ENCODE data around the gene SLC25A15.
"Not testable (repeated sequence)": the region's sequence is repeated elsewhere in the genome, so short reads cannot be mapped to it uniquely, and the experiment has no call there.

Gene SLC25A15

GRCh38 chr13:40781717-40782116 lies 7.7 kb upstream of the SLC25A15 start:
- no peak for DNase-seq (ENCODE audit: low spot score)

GRCh38 chr13:40782971-40783370 lies 6.4 kb upstream of the SLC25A15 start:
- DNase-seq (ENCODE audit: low spot score): not testable (repeated sequence)

GRCh38 chr13:40784540-40784939 lies 4.9 kb upstream of the SLC25A15 start:
- no peak for DNase-seq (ENCODE audit: low spot score)

- DNase-seq (ENCODE audit: low spot score): no peak
These were observed 2.8 kb upstream of the SLC25A15 start for GRCh38 chr13:40786568-40786996.

DNA sequence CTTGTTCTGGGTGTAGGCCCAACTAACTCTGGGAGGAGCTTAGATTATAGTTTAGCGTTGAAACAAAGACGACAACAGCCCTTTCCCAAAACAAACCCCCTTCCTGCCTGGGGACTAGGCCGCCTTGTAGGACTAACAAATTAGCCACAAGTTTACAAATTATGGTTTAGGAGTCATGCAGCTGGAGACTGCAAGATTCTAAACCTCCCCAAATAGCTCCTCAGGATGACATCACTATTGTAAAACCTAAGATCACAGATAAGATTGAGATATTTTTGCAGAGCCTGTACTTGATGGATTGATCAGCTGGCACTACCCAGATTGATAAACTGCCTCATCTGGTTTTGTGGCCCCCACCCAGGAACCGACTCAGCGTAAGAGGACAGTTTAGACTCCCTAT lies 2.3 kb upstream of the SLC25A15 start:
- DNase-seq (ENCODE audit: low spot score): no peak

DNA sequence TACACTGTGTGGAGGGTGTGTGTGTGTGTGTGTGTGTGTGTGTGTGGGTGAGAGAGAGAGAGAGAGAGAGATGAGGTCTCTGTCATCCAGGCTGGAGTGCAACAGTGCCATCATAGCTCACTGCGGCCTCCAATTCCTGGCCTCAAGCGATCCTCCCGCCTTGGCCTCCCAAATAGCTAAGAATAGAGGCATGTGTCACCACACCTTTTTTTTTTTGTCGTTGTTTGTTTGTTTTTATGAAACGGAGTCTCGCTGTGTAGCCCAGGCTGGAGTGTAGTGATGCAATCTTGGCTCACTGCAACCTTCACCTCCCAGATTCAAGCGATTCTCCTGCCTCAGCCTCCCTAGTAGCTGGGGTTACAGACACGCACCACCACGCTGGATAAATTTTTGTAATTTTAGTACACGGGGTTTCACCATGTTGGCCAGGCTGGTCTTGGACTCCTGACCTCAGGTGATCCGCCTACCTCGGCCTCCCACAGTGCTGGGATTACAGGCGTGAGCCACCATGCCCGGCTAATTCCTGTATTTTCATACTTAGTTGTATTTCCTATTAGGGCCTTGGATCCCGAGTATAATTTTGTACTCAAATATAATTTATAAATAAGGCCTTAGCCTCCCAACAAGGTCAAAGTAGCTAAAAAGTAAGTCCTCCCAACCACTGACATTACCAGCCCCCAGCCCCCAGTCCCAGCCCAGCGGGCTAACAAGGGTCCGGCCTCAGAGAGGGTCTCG lies 704 bp upstream of the SLC25A15 start:
- not testable (repeated sequence) for DNase-seq (ENCODE audit: low spot score)

- no peak for DNase-seq (ENCODE audit: low spot score)
These were observed 774 bp downstream of the SLC25A15 start for GRCh38 chr13:40790154-40790616.

DNA sequence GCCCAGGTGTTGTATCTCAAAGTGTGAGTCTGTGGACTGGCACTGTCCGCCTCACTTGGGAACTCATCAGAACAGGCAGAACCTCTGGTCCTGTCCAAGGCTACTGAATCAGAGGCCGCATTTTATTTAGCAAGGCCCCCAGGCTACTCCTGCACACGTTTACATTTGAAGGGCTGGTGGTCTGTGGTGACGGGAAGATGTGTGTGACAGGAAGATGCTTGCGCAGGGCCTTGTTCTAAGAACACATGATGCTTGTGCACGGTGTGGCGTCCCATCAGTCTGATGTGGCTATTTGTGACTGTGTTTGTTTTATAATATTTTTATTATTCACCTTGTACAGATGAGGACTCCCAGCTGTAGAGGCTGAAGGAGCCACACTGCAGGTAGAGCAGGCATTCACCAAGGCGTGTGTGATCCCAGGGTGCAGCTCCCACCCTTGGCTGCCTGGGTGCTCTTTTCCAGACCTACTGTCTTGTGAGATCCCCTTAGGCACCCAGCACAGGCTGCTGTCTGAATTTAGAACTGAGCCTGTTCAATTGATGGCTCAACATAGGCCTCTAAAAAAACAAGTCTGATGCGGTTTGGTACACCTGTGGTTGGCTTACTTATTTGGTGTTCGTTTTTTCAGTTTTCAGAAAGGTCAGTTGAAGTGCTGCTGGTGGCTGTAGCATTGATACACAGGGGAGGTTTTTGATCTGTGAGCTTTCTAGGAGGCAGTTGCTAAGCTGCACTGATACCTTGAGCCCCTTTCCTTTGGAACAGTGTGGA lies 3.1 kb downstream of the SLC25A15 start:
- no peak for DNase-seq (ENCODE audit: low spot score)

DNA sequence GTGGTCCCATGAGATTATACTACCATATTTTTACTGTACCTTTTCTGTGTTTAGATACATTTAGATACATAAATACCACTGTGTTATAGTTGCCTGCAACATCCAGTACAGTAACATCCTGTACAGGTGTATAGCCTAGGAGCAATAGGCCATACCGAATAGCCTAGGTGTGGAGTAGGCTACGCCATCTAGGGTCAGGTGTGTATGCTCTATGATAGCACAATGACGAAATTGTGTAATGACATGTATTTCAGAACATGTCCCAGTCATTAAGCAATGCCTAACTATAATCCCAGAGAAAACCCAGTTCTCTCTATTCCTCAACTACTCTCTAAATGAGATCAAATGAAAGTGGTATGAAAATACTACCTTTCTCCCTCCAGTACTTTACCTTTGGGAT lies 3.9 kb downstream of the SLC25A15 start:
- no peak for DNase-seq (ENCODE audit: low spot score)

GRCh38 chr13:40794414-40795368 lies 5.3 kb downstream of the SLC25A15 start:
- no peak for DNase-seq (ENCODE audit: low spot score)

GRCh38 chr13:40796649-40797048 lies 7.2 kb downstream of the SLC25A15 start:
- no peak for DNase-seq (ENCODE audit: low spot score)

DNA sequence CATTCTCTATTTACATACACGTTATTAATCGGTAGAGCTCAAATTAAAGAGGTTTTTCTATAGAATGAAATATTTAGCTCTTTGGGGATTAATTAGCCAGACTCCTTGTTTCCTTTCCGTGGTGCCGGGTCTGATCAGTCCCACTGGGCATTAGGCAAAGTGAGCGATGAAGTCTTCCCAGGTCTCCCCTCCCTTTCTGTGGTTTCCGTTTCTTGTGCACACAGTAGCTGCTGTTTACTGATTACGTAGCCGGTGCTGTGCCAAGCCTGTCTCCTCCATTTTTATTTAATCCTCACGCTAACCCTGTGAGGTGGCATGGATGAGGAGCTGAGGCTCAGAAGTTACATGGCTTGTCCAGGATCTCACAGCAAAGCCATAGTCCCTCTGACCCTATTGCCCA lies 9.0 kb downstream of the SLC25A15 start:
- DNase-seq (ENCODE audit: low spot score): no peak

DNA sequence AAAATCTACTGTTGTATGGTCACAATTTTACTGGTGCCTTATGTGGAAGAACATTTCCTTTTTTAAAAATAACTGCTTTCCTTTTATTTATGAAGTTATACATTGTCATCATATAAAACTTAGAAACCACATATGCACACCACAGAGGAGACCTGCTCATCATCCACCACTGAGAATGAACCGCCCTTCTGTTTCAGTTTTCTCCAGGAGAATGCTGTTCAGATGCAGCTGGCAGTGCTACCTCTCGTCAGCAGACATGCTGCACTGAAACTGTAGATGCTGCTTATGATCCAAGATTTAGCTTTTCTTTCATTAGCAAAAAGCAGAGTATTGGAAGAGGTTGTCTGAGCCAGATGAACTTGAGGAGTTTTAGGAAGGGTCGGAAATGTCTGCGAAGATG lies 10.1 kb downstream of the SLC25A15 start:
- DNase-seq (ENCODE audit: low spot score): no peak

DNA sequence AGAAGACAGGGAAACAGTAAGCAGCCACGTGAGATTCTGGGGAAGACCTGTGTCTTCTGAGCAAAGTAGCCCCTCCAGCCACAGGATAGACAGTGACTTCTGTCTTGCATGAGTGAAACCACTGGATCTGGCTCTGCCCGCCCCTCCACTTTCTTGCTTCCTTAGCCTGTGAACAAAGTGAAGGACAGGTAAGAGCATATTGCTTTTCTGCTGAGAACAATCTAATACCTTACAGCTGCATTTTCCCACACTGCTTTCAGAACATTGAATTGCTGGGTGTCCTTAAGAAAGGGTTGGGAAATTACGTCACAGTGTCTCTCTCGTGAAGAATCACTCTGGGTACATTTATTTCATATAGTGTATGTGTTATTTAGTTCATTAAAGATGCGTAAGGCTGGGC lies 11.1 kb downstream of the SLC25A15 start:
- no peak for DNase-seq (ENCODE audit: low spot score)

GRCh38 chr13:40801255-40802217 lies 12.1 kb downstream of the SLC25A15 start:
- no peak for DNase-seq (ENCODE audit: low spot score)

DNA sequence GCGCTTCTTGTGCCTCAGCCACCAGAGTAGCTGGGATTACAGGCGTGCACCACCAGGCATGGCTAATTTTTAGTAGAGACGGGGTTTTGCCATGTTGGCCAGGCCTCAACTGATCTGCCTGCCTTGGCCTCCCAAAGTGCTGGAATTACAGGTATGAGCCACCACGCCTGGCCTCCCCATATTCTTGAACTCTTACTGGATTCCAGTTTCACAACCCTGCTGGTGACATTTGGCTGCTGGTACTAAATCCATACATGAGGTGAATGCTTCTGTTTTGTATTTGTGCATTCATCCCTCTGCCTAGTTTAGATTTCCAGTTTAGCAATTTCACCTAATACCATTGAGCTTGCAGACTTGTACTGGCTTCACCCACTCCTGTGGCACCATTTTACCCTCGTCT lies 13.9 kb downstream of the SLC25A15 start:
- DNase-seq (ENCODE audit: low spot score): no peak

- no peak for DNase-seq (ENCODE audit: low spot score)
These were observed 16.8 kb downstream of the SLC25A15 start for GRCh38 chr13:40806241-40806640.

DNA sequence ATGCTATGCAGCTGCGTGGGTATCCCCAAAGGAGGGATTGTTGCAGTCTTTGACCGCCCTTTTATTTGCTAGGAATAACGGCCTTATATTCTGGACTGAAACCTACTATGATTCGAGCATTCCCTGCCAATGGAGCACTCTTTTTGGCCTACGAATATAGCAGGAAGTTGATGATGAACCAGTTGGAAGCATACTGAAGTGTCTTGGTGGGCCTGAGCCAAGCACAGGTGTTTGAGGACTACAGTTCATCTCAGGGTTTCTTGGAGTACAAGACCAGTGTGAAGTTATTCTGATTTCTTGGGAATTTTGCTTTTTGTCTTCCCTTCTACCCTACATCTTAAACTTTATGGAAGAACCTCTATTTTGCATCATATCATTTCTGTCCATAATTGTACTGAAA lies 20.1 kb downstream of the SLC25A15 start:
- no peak for DNase-seq (ENCODE audit: low spot score)

DNA sequence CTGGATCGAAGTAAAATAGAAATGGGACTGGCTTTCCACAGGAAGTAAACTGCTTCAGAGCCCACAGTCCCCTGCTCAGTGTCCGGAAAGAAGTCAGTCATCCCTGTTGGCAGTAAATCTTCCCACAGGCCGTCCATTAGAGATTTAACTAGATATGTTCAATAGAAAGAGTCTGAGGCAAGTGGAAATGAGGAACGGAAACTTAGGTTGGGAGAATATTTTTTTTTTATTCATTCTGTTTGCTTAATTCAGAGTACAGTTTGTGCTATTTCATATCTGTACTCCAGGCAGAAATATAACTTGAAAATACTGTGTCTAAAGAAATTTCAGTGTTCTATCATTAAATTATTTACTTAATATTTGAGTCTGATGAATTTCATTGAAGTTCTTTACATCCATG lies 22.7 kb downstream of the SLC25A15 start:
- no peak for DNase-seq (ENCODE audit: low spot score)

DNA sequence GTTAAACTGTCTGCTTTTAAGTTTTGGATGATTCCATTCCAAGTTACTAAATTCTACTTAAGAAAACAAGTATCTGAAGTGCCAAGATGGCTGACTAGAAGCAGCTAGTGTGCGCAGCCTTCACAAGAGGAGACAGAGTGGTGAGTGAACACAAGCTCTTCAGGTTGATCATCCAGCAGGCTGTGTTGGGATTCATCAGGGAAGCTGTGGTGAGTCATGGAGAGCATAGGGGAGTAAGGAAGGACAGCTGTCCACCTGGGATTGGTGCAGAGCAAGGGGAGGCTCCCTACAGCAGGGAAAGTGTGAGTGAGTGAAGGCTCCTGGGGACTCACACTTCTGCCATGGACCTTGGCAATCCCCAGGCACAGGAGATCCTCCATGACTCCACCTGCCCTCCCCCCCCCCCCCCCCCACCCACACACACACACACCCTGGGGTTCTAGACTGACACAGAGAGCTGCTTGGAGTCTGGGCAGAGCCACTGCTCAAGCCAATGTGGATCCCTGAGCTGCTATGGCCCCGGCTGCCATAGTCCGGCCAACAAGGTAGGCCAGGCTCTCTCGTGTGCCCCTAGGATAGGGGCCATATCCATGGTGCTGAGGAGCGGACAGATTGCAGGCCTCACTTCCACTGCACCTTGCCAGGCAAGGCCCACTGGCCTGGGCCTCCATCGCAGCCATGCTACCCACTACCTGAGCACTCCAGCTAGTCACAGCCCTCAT lies 23.5 kb downstream of the SLC25A15 start:
- no peak for DNase-seq (ENCODE audit: low spot score)

Measured in left forelimb (tissue), 1 donor.